Rectal smooth muscle tissue (tissue), 1 donor: ENCODE results near the gene IL9.

Source experiments
- H3K27ac ChIP-seq: one replicate; pipeline ENCODE4 v1.7.0; 2013; ENCODE audit warnings: low read depth, low read length, inconsistent platforms
- H3K27me3 ChIP-seq: one replicate; pipeline ENCODE4 v1.7.0; 2013; ENCODE audit warnings: low read length; ENCODE audit not compliant: control insufficient read depth, insufficient read depth
- H3K36me3 ChIP-seq: one replicate; pipeline ENCODE4 v1.7.0; 2013; ENCODE audit warnings: low read length; ENCODE audit not compliant: control insufficient read depth, insufficient read depth
- H3K4me1 ChIP-seq: one replicate; pipeline ENCODE4 v1.7.0; 2013; ENCODE audit warnings: low read length; ENCODE audit not compliant: control insufficient read depth, insufficient read depth
- H3K4me3 ChIP-seq: one replicate; pipeline ENCODE4 v1.7.0; 2013; ENCODE audit warnings: low read length
- H3K9ac ChIP-seq: one replicate; pipeline ENCODE4 v1.7.0; 2013; ENCODE audit warnings: low read length

IL9 gene

DNA sequence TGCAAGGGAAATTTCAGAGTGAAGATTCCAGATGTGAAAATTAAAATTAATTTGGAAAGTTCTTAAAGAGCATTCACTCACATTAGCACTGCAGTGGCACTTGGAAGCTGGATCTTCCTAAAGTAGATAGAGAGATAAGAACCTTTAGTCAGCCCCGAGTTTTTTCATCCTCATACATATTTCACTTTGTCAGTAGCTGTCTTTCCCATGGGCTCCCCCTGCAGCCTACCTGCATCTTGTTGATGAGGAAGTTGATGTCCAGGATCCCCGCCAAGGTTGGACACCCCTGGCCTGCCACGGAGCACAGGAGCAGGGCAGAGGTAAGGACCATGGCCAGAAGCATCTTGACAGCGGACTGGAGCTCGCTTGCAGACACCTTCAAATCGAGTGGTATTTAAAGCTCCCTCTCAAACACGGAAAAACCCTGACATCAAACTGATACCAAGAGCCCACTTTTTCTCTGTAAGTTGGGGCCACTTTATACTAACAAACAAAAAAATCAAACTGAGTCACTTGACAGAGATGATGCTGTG, at the start of gene IL9:
IL9 (minus strand) TSS at position 368 of the 533 bp plus-strand sequence; CDS start at position 343, 25 bp downstream.
- no peak within 1 kb of the TSS for H3K9ac ChIP-seq
- H3K27ac ChIP-seq, result no peak within 1 kb of the TSS
- H3K36me3 ChIP-seq, result no peaks in the 10 kb centered on the region
- H3K4me3 ChIP-seq, result no peak within 1 kb of the TSS
- no peaks in the 10 kb centered on the region for H3K4me1 ChIP-seq
- H3K27me3 ChIP-seq, result no peaks in the 10 kb centered on the region

DNA sequence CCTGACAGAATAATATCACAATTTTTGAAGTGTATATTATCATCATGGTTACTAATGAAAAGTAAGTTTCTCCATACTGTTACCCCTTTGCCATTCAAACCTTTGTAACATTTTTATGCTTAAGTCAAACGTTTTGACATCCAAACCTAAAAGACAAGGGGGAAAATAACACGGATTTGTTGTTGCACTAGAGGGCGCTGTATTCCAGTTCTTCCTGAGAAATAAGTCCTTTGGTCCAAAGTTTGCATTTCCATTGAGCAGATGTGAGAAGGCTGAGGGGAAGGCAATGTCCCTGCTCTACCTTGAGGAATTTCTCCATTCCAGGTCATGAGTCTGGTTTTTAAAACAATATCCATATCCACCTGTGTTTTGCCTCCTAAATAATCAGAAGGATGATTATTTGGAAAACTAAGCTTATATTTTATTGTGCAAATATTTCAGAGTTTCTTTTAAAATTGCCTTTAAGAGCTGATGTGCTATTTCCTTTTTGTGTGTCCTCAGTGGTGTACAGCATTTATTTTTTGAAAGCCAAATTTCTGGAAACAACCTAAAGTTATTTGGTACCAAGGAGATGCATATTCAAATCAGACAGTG, 49.4 kb upstream of the IL9 start:
- H3K36me3 ChIP-seq, result no peaks in the 10 kb centered on the region
- no peak overlapping the region for H3K9ac ChIP-seq
- no peaks in the 10 kb centered on the region for H3K4me1 ChIP-seq
- no peaks in the 10 kb centered on the region for H3K27me3 ChIP-seq
- H3K27ac ChIP-seq, result no peak overlapping the region
- H3K4me3 ChIP-seq, result no peak overlapping the region

DNA sequence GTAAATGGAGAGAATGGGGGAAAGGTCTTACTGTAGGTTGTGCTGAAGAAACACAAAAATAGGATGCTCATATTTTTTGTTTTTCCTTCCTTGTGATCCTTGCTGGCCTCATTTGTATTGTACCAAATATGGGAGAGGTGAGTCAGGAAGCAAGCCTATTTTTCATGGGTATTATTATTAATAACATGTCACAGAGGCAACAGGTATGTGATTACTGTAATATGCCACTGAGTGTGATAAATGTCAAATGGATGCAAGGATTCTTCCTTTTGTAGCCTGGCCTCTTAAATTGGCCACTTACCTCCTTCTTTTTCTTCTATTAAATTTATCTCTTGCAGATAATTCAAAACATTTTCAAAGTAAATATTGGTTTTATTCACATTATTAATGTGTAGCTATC, 48.9 kb upstream of the IL9 start:
- no peak overlapping the region for H3K27ac ChIP-seq
- no peaks in the 10 kb centered on the region for H3K27me3 ChIP-seq
- H3K4me3 ChIP-seq, result no peak overlapping the region
- no peaks in the 10 kb centered on the region for H3K36me3 ChIP-seq
- no peak overlapping the region for H3K9ac ChIP-seq
- no peaks in the 10 kb centered on the region for H3K4me1 ChIP-seq

DNA sequence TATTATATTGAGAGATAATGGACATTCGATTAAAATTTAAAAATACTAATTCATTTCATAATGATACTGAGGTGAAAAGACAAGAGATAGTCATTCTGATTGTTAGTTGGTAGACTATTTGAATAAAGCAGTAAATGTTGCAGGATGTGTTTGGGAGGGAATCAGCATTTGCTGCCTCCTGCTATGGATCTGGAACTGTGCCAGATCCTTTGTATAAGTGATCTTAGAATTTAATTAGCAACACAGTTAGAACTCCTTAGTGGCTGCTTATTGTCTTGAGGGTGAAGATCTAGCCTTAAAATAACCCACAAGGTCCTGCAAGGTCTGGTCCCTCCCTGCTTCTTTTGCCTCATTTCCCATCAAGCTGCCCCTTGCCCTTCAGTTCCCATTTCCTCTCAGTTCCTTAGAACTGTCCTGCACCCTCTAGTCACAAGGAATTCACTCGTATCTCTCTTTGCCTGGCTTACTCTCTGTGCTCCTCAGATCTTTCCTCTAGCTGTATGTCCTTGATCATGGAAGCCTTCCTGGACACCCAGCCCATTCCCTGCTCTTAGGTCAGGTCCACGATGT, 46.6 kb upstream of the IL9 start:
- Histone ChIP-seq H3K36me3 (no peaks in the 10 kb centered on the region), H3K4me3 (no peak overlapping the region), H3K4me1 (no peaks in the 10 kb centered on the region), H3K27me3 (no peaks in the 10 kb centered on the region), H3K27ac (no peak overlapping the region), H3K9ac (no peak overlapping the region)

DNA sequence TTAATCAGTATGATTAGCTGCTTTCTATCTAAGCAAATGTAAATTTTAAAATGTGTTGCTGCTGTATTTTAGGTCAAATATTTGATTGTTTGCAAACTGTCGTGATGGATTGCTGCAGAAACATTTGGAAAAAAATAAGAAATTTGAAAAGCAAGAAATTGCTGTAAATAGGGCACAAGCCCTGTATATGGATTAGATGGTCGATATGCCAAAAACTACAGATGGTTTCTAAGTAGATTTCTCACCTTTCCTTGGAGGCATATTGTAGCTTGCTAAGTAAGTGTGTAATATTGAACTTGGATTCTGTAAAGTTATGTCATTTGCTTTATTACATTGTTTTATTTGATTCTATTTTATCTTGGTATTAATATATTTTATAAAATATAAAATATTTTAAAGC, 46.1 kb upstream of the IL9 start:
- Histone ChIP-seq H3K4me1 (no peaks in the 10 kb centered on the region), H3K27ac (no peak overlapping the region), H3K4me3 (no peak overlapping the region), H3K36me3 (no peaks in the 10 kb centered on the region), H3K27me3 (no peaks in the 10 kb centered on the region), H3K9ac (no peak overlapping the region)

DNA sequence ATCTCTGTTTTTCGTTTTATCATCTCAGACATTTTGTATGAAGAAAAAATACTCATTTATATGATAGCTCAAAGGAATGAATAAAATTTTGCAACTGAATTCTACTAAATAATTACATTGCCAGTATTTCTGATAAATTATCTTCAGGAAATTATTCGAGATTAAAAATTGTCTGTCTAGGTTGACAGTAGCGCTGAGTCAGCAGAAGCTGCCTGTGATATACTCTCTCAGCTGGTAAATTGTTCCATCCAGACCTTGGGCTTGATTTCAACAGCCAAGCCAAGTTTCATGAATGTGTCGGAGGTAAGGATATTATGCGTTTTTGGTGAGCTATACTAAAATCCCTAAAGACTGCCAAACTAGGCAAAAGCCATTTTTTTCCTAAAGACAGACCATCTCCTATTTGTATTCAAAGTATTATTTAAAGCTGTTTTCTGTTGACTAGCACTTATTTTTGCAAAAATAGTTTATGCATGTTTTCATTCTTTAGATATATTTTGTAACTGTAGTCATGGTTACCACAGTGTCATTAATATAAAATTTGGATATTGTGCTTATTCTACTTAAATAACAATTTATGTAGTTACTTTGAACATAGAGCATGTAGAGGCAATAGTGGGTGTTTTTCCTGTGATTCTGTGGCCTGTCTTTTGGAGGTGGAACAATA, 41.7 kb upstream of the IL9 start:
- Histone ChIP-seq H3K27me3 (no peaks in the 10 kb centered on the region), H3K4me1 (no peaks in the 10 kb centered on the region), H3K4me3 (no peak overlapping the region), H3K36me3 (no peaks in the 10 kb centered on the region), H3K27ac (no peak overlapping the region), H3K9ac (no peak overlapping the region)

DNA sequence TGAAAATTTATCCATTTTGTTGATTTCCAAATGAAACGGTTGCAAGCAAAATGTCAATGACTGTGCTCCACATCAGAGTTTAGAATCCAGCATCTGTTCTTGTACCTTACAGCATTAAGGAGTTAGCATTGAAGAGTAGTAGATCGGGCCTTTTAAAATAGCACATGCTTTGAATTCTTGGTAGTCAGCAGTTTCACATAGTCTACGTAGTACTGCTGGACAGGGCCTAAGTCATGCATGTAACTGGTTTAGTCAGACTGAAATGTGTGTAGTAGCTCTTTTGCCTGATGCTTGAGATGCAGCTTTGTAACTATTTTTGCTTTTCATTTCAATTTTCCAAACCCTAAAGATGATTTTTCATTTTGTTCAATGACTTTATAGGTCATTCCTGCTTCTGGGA, 39.3 kb upstream of the IL9 start:
- H3K36me3 ChIP-seq, result no peaks in the 10 kb centered on the region
- no peaks in the 10 kb centered on the region for H3K4me1 ChIP-seq
- no peak overlapping the region for H3K27ac ChIP-seq
- peaks cover 4% of the 10 kb centered on the region for H3K27me3 ChIP-seq
- no peak overlapping the region for H3K4me3 ChIP-seq
- no peak overlapping the region for H3K9ac ChIP-seq

DNA sequence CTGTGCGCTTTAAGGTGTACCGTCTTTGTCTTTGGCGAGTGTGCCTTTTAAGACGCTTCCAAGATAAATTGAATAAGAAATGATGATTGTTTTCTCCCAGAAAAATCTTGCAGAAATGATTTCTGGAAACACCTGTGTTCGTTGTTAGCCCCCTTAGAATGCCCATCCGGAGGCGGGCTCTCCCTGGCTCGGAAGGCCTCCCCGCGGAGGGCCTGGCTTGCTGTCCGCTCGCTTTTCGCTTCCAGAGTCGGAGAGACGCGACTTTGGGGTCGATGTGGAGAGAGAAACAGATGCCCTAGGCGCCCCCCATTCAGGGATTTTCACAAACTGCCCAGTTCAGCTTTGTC, 35.3 kb upstream of the IL9 start:
- Histone ChIP-seq H3K27me3 (peaks cover 4% of the 10 kb centered on the region), H3K4me3 (no peak overlapping the region), H3K4me1 (no peaks in the 10 kb centered on the region), H3K36me3 (no peaks in the 10 kb centered on the region), H3K27ac (no peak overlapping the region), H3K9ac (no peak overlapping the region)

DNA sequence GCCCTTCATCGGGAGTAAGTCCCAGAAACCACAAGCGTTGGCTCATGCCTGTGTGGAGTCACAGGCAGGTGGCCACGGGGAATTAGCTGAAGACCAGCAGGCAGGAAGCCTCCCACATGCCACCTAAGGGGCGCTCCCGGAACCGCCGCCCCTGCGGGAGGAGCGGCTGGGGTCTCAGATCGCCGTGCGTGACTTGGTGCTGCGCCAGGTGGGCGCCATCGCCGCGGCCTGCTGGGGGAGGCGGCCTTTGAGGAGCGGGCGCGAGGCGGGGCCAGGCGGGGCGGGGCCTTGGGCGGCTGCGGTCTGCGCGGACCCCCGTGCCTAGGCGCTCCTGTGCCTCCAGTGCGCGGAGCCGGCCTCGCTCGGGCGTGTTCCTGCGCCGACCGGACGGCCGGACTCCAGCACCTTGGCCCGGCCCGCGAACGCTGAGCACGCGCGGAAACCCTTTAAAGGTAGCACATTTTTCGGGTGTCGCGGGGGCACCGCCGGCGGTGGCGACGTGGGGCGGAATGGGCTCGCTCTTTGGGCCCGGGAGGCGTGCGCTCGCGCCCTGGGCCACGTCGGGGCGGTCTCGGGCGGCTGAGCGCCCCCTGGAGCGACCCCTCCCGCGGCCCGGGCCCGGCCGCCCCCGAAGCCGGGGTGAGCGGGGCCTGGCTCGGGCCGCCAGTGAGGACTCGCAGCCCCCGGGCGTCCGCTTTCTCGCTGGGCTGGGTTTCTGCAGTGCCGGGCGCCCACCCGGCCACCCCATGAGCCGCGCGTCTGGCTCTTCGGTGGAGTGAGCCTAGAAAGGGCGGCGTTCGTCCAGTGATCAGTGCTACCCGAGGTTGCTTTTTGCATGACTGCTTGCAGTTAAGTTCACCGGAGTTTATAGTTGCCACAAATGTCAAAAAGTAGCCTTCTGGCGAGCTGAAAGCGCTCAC, 34.6 kb upstream of the IL9 start:
- no peaks in the 10 kb centered on the region for H3K4me1 ChIP-seq
- H3K36me3 ChIP-seq, result no peaks in the 10 kb centered on the region
- H3K9ac ChIP-seq, result no peak overlapping the region
- no peak overlapping the region for H3K27ac ChIP-seq
- peaks cover 4% of the 10 kb centered on the region for H3K27me3 ChIP-seq
- H3K4me3 ChIP-seq, result no peak overlapping the region

DNA sequence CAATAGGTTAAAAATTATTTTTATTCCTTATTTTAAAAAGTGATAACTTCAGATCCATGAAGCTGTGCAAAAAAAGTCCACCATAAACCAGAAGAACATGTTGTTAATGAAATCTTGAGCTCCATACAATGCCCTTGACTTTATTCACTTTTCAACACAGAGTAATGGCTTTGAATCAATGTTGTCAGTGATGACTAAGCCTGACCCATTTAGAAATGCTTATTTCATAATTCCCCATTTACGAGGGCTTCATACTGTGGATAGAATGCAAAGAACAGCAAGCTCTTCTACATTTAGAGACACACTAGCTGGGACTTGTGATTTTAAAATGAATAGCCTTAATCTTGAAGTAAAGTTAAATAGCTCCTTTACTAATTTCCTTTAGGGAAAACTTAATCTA, 25.7 kb upstream of the IL9 start:
- H3K36me3 ChIP-seq, result no peaks in the 10 kb centered on the region
- no peak overlapping the region for H3K9ac ChIP-seq
- no peak overlapping the region for H3K4me3 ChIP-seq
- no peaks in the 10 kb centered on the region for H3K4me1 ChIP-seq
- no peaks in the 10 kb centered on the region for H3K27me3 ChIP-seq
- H3K27ac ChIP-seq, result no peak overlapping the region

DNA sequence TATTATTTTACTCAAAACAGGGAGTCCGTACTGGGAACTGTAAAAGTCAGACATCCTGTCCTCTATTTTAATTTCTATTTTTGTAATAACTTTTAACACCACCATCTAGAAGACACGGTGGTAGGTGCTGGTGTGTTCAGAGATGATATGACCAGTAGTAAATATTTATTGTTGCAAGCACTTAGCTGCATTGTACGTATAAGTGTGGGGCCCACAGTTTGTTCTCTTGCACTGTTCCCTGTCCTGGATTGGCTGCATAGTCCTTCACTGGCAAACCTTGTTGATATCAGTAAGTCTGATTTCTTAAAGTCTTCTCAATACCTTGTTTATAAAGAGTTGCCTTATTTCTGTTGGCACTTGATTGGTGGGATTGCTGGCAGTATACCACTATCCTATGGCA, 24.6 kb upstream of the IL9 start:
- Histone ChIP-seq H3K4me1 (no peaks in the 10 kb centered on the region), H3K27me3 (no peaks in the 10 kb centered on the region), H3K4me3 (no peak overlapping the region), H3K27ac (no peak overlapping the region), H3K36me3 (no peaks in the 10 kb centered on the region), H3K9ac (no peak overlapping the region)

DNA sequence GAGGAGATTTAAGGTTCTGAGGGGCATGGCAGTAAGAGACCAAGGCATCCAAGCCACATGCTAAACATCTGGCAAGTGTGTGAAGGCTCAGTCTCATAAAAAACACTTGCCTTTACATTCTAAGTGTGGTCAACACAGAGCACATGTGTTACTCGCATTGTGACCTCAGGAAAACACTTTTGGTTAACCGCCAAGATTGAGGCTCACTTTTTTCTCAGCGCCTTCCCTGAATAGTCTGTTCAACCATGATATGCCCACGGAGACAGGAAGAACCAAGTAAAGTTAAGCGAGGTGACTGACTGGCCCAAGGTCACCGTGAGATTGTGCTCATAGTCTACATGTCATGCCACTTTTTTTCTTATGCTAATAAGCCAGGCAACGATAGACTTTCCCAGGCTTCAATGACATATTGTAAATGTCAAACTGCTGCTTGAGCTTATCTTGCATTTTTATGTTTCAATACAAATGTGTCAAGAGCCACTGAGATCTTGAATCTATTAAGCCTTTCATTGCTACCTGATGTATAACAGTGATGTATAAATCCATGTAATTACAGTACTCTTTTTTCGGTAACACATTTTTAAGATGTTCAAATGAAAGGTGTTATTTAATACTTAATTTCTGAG, 21.1 kb upstream of the IL9 start:
- H3K9ac ChIP-seq, result no peak overlapping the region
- no peaks in the 10 kb centered on the region for H3K4me1 ChIP-seq
- H3K4me3 ChIP-seq, result no peak overlapping the region
- no peak overlapping the region for H3K27ac ChIP-seq
- H3K36me3 ChIP-seq, result no peaks in the 10 kb centered on the region
- no peaks in the 10 kb centered on the region for H3K27me3 ChIP-seq
